ENCODE data around the gene GALNT11.

The GALNT11 gene

DNA sequence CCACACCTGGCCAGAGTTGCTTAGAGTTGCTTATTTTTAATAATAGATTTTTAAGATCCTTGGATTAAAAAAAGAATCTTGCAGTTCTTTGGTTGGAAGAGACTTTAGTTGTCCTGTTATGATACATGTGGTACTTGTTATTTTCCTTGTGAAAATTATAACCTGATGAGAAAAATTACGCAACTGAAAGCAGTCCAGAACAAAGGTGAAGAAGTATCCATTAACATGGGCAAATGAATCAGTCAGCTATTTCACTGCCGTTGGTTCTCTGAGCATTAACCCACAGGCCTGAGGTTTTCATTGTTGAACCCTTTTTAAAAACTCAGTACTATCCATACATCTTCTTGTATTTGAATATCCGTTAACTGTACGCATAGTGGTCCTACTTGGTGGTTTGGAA lies 68.2 kb downstream of the GALNT11 start:
- no peaks in the 10 kb centered on the region for H3K4me1 ChIP-seq (ENCODE audit: control insufficient read depth, low read length)
- no peaks in the 10 kb centered on the region for H3K36me3 ChIP-seq (ENCODE audit: control insufficient read depth, low read length)
- no peak for TF ChIP-seq EZH2phosphoT487 (IDR thresholded peaks at IDR 0.05; ENCODE audit: borderline replicate concordance, low read length)
- TF ChIP-seq, protein P1, sequence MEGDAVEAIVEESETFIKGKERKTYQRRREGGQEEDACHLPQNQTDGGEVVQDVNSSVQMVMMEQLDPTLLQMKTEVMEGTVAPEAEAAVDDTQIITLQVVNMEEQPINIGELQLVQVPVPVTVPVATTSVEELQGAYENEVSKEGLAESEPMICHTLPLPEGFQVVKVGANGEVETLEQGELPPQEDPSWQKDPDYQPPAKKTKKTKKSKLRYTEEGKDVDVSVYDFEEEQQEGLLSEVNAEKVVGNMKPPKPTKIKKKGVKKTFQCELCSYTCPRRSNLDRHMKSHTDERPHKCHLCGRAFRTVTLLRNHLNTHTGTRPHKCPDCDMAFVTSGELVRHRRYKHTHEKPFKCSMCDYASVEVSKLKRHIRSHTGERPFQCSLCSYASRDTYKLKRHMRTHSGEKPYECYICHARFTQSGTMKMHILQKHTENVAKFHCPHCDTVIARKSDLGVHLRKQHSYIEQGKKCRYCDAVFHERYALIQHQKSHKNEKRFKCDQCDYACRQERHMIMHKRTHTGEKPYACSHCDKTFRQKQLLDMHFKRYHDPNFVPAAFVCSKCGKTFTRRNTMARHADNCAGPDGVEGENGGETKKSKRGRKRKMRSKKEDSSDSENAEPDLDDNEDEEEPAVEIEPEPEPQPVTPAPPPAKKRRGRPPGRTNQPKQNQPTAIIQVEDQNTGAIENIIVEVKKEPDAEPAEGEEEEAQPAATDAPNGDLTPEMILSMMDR (IDR thresholded peaks at IDR 0.05; ENCODE audit: low read depth, low read length, poor library complexity, severe bottlenecking), result no peak

DNA sequence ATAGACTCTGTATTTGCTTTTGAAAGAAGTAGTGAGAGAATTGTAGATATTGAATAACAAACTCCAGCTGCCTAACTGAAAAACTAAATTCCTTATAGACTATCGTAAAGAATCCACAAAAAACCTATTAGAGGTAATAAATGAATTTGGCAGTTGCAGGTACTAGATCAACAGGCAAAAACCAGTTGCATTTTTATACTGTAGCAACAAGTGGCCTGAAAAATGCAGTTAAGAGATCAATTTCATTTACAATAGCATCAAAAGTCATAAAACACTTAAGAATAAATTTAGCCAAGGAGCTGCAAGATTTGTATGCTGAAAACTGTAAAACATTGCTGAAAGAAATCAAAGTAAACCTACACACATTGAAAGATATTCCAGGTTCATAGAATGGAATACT lies 70.3 kb downstream of the GALNT11 start:
- H4K20me1 ChIP-seq (ENCODE audit: control insufficient read depth, insufficient read depth, low read depth, low read length), result no peaks in the 10 kb centered on the region
- H3K4me1 ChIP-seq (ENCODE audit: control insufficient read depth, low read length), result no peaks in the 10 kb centered on the region
- no peak overlapping the region for H3K4me2 ChIP-seq (ENCODE audit: low read length)
- H3K27ac ChIP-seq (ENCODE audit: low read depth, low read length), result no peak overlapping the region
- no peak overlapping the region for H3K4me3 ChIP-seq (ENCODE audit: low read length)
- TF ChIP-seq, protein P1 (IDR thresholded peaks at IDR 0.05; ENCODE audit: low read depth, low read length, poor library complexity, severe bottlenecking), result no peak
- no peak for TF ChIP-seq EZH2phosphoT487 (IDR thresholded peaks at IDR 0.05; ENCODE audit: borderline replicate concordance, low read length)
- H3K27me3 ChIP-seq (ENCODE audit: control insufficient read depth, low read length), result peaks cover 23% of the 10 kb centered on the region
- H3K9me3 ChIP-seq (ENCODE audit: control insufficient read depth, insufficient read depth, low read length), result no peaks in the 10 kb centered on the region
- H3K36me3 ChIP-seq (ENCODE audit: control insufficient read depth, low read length), result no peaks in the 10 kb centered on the region
- no peaks in the 10 kb centered on the region for H3K79me2 ChIP-seq (ENCODE audit: control insufficient read depth, low read length)
- no peaks in the 10 kb centered on the region for H3F3A ChIP-seq (ENCODE audit: control insufficient read depth, insufficient read depth)
- H3K9me2 ChIP-seq (replicated peaks; ENCODE audit: control insufficient read depth, low read length), result no peaks in the 10 kb centered on the region

More for the DNA sequence above, 68.2 kb downstream of the GALNT11 start:
- H4K20me1 ChIP-seq (ENCODE audit: control insufficient read depth, insufficient read depth, low read depth, low read length), result no peaks in the 10 kb centered on the region
- peaks cover 24% of the 10 kb centered on the region for H3K27me3 ChIP-seq (ENCODE audit: control insufficient read depth, low read length)
- H3K9me2 ChIP-seq (replicated peaks; ENCODE audit: control insufficient read depth, low read length), result no peaks in the 10 kb centered on the region
- no peak overlapping the region for H3K4me2 ChIP-seq (ENCODE audit: low read length)
- H3K9me3 ChIP-seq (ENCODE audit: control insufficient read depth, insufficient read depth, low read length), result 0 out of 2 replicates have a peak, but pooled peaks cover 3% of the 10 kb centered on the region
- no peaks in the 10 kb centered on the region for H3K79me2 ChIP-seq (ENCODE audit: control insufficient read depth, low read length)
- H3K4me3 ChIP-seq (ENCODE audit: low read length), result no peak overlapping the region
- H3F3A ChIP-seq (ENCODE audit: control insufficient read depth, insufficient read depth), result no peaks in the 10 kb centered on the region
- no peak overlapping the region for H3K27ac ChIP-seq (ENCODE audit: low read depth, low read length)

DNA sequence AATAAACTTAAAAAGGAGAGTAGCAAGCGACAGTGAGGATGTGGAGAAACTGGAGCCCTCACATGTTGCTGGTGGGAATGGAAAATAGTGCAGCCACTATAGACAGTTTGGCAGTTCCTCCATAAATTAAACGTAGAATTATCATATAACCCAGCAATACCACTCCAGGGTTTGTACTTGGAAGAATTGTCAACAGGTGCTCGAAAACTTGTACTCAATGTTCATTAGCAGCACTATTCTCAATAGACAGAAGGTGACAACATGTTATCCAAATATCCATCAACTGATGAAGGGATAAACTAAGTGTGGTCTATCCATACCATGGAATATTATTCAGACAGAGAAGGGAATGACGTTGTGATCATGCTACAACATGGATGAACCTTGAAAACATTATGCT lies 71.9 kb downstream of the GALNT11 start:
- Histone ChIP-seq H3K9me2 (replicated peaks; ENCODE audit: control insufficient read depth, low read length) (no peaks in the 10 kb centered on the region), H3K79me2 (ENCODE audit: control insufficient read depth, low read length) (no peaks in the 10 kb centered on the region), H3K4me2 (ENCODE audit: low read length) (no peak overlapping the region), H3K36me3 (ENCODE audit: control insufficient read depth, low read length) (no peaks in the 10 kb centered on the region), H3K27me3 (ENCODE audit: control insufficient read depth, low read length) (peaks cover 23% of the 10 kb centered on the region), H4K20me1 (ENCODE audit: control insufficient read depth, insufficient read depth, low read depth, low read length) (no peaks in the 10 kb centered on the region), H3K4me3 (ENCODE audit: low read length) (no peak overlapping the region), H3K27ac (ENCODE audit: low read depth, low read length) (no peak overlapping the region), H3F3A (ENCODE audit: control insufficient read depth, insufficient read depth) (no peaks in the 10 kb centered on the region), H3K4me1 (ENCODE audit: control insufficient read depth, low read length) (no peaks in the 10 kb centered on the region), H3K9me3 (ENCODE audit: control insufficient read depth, insufficient read depth, low read length) (no peaks in the 10 kb centered on the region)
- TF ChIP-seq, protein P1 (IDR thresholded peaks at IDR 0.05; ENCODE audit: low read depth, low read length, poor library complexity, severe bottlenecking), result no peak
- no peak for TF ChIP-seq EZH2phosphoT487 (IDR thresholded peaks at IDR 0.05; ENCODE audit: borderline replicate concordance, low read length)

Measured in DOHH2 (cell line).